ENCODE results near the gene UBE2E1.
"Not testable (repeated sequence)": the region's sequence is repeated elsewhere in the genome, so short reads cannot be mapped to it uniquely, and the experiment has no call there.

Gene UBE2E1

DNA sequence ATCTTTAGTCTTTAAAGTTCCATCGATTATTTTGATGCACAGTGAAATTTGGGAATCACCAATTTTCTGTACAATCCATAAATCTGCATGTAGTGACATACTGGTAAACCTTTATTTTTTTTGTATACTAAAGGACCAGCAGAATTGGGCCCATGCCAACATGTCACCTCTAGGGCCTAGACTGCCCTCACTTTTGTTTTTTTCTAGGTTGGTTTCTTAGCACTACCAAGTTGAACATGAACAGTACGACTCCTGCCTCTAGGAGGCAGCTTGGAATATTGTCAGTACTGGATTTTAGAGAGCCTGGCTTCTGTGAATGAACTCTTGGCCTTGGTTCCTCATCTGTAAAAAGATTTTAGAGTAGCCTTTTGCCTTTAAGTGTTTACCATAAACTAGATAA lies 78.7 kb downstream of the UBE2E1 start:
- no peak for DNase-seq

DNA sequence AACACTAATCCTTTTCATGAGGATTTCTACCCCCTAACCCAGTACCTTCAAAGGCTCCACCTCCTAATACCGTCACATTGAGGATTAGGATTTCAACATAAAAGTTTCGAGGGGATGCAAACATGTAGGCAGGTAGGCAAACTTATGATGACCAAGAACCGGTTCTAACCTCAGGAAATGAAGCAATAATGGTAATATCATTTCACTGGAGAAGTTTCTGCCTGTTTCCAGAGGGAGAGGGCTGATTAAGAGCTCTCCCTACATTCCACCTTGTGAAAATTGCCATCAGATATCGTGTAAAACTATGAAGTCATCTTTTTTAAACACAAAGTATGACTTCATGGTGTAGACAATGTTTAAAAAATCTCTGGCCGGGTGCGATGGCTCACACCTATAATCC lies 79.5 kb downstream of the UBE2E1 start:
- DNase-seq = no peak

GRCh38 chr3:23886311-23886710 lies 80.6 kb downstream of the UBE2E1 start:
- DNase-seq = no peak

DNA sequence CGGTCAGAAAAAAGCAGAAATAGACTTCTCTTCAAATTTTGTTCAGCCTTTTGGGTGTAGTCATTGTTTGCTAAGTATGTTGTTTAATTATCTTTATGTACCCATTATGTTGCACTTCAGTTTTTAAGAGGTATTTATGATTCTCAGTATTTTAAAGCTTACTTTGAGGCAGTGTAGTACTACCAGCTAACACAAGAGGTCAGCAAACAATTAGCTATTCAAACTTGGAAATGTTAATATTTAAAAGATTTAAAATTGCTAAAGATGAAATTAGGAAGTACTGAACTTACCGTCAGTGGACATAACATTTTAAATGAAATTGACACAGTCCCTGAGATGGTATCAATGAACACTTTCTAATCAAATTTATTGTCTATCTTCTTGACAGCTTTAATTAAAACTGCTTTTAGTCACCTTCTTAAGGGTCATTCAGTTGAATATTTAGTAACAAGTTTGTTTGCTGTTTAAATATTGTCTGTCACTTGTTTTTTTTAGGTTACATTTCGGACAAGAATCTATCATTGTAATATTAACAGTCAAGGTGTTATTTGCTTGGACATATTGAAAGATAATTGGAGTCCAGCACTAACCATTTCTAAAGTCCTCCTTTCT lies 83.0 kb downstream of the UBE2E1 start:
- no peak for DNase-seq

DNA sequence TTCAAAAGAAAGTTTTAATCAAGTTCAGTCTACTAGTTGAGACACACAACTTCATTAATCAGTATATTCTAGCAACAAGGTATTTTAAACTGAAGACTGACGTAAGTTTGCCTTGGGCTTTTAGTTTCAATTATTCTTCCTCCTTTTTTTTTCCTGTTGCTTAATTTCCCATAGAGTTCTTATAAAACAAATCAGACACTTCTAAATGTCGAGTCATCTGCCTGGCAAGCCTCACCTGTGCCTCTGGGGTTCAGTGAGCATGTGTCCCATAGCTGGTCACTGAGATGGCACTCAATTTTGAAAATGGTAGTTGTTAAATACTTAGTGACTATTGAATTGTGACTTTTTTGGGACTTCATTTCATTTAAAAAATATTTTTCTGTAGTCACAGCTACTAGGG lies 83.6 kb downstream of the UBE2E1 start:
- DNase-seq = no peak

- DNase-seq = no peak
Observed at GRCh38 chr3:23889950-23890349, 84.2 kb downstream of the UBE2E1 start.

GRCh38 chr3:23894254-23895061 lies 88.7 kb downstream of the UBE2E1 start:
- DNase-seq = no peak

DNA sequence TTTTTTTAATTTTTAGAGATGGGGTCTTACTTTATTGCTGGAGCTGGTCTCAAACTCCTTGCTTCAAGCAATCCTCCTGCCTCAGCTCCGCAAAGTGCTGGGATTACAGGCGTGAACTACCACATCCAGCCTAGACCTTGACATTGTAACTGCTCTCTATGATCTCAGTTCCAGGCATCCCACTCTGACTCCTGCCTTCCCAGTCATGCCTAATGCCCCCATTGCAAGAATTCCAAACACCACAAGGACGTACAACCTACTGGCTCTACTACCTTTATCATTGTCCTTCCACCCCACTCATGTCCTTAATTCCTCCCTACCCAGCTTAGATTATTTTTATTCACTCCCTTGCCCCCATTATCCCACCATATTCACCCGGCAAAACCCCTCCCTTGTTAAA lies 89.4 kb downstream of the UBE2E1 start:
- no peak for DNase-seq

GRCh38 chr3:23900744-23901143 lies 95.0 kb downstream of the UBE2E1 start:
- no peak for DNase-seq

- no peak for DNase-seq
Observed at GRCh38 chr3:23904545-23904944, 98.8 kb downstream of the UBE2E1 start.

DNA sequence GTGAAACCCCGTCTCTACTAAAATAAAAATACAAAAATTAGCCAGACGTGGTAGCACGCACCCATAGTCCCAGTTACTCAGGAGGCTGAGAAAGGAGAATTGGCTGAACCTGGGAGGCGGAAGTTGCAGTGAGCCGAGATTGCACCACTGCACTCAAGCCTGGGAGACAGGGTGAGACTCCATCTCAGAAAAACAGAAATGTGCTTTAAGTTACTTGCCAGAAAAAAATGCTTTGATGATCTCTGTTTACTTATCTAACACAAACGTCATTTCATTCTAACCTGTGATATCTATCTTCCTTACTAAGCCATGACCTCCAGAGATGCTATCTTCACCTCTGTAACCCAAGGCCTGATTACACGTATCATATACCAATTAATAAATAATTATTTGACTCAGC lies 103.6 kb downstream of the UBE2E1 start:
- DNase-seq = no peak

- no peak for DNase-seq
Observed at GRCh38 chr3:23911397-23911796, 105.6 kb downstream of the UBE2E1 start.

DNA sequence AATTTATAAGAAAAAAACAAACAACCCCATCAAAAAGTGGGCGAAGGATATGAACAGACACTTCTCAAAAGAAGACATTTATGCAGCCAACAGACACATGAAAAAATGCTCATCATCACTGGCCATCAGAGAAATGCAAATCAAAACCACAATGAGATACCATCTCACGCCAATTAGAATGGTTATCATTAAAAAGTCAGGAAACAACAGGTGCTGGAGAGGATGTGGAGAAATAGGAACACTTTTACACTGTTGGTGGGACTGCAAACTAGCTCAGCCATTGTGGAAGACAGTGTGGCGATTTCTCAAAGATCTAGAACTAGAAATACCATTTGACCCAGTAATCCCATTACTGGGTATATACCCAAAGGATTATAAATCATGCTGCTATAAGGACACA lies 106.6 kb downstream of the UBE2E1 start:
- DNase-seq = not testable (repeated sequence)

DNA sequence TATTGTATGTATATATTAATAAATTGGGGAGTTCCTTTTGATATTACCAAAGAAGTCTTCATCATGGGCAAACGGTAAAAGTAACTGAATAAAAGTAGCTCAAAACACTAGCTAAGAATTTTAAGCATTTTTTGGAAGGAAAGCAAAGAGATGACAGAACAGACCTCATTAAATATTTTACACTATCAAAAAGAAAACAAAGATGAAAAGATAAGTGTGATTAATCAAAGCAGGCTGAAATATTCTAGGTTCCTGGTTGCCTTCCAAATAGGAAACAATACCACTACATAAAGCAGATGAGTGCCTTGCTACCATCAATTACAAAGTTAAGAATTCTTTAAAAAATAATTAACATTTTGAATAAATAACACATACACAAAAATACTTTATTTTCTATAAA lies 107.4 kb downstream of the UBE2E1 start:
- DNase-seq = no peak

GRCh38 chr3:23913873-23914743 lies 108.4 kb downstream of the UBE2E1 start:
- DNase-seq = no peak

DNA sequence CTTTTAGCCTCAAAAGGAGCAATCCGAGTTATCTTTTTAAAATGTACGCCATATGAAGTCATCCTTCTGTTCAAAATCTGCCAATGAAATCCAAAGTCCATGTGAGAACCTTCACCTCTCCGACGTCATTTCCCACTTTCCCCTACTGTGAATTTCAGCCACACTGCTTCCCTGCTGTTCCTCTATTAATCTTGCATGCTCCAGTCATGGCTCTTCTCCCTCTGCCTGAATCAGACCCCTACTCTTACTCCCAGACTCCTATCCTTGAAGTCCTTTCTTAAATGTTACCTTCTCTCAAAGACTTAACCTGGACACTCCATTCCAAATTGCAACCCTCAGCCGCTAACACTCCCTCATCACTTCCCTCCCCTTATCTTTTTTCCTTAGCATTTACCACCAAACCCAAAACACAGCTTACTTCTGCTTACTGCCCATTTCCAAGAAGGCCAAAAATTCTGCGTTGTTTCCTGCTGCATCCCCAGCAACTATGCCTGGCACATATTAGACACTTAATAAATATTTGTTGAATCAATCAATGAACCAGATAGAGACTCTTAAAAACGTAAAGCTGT lies 109.9 kb downstream of the UBE2E1 start:
- no peak for DNase-seq

- DNase-seq = no peak
Observed at GRCh38 chr3:23916152-23916885, 110.6 kb downstream of the UBE2E1 start.

GRCh38 chr3:23916886-23917678 lies 111.3 kb downstream of the UBE2E1 start, which contains the start of the genes NKIRAS1 and RPL15:
Gene NKIRAS1, minus strand, starts transcription at chr3:23916990. Its CDS starts 6,086 bp downstream, at chr3:23910904.
Gene RPL15, plus strand, starts transcription at chr3:23917132. Its CDS starts 728 bp downstream, at chr3:23917860.
- DNase-seq = peak; percentile 88 to 96 (median 93)

- DNase-seq = not testable (repeated sequence)
Observed at GRCh38 chr3:23917679-23918303, 112.0 kb downstream of the UBE2E1 start.

DNA sequence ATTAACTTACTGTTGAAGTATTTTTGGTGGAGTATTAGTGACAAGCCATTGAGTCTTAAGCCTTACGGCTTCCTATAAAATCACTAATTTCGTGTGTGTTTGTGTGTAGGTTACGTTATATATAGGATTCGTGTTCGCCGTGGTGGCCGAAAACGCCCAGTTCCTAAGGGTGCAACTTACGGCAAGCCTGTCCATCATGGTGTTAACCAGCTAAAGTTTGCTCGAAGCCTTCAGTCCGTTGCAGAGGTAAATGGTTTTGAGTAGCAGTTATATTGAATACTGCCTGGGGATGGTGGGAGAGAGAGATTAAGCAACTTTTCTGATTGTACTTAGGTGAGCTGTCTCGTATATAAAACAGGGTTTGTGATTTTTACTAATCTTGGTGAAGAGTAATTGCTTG lies 112.6 kb downstream of the UBE2E1 start:
- DNase-seq = not testable (repeated sequence)

GRCh38 chr3:23919628-23920027 lies 113.9 kb downstream of the UBE2E1 start:
- no peak for DNase-seq
